Glutamatergic neuron (in vitro differentiated cells): ENCODE data around the gene MT3. TPM values are rescaled to one million over a fixed set of nuclear protein-coding genes. Genes with fewer than 3 reads are reported as not detected.

Experiments used
- DNase-seq: peaks from one replicate; pipeline ENCODE4 v3.0.0; 2022
- H3K27ac Mint-ChIP-seq: one replicate; pipeline ENCODE4 v1.8.0; 2020; ENCODE audit warnings: mild to moderate bottlenecking, mixed read lengths, inconsistent platforms; ENCODE audit not compliant: unreplicated experiment
- H3K27me3 Mint-ChIP-seq: one replicate; pipeline ENCODE4 v1.8.0; 2020; ENCODE audit warnings: mild to moderate bottlenecking, moderate library complexity, mixed read lengths, inconsistent platforms; ENCODE audit not compliant: unreplicated experiment
- H3K36me3 Mint-ChIP-seq: one replicate; pipeline ENCODE4 v1.8.0; 2020; ENCODE audit warnings: mild to moderate bottlenecking, mixed read lengths, inconsistent platforms; ENCODE audit not compliant: unreplicated experiment
- H3K4me1 Mint-ChIP-seq: one replicate; pipeline ENCODE4 v1.8.0; 2020; ENCODE audit warnings: mild to moderate bottlenecking, low read depth, mixed read lengths, inconsistent platforms; ENCODE audit not compliant: unreplicated experiment
- H3K4me3 Mint-ChIP-seq: one replicate; pipeline ENCODE4 v1.8.0; 2020; ENCODE audit warnings: mild to moderate bottlenecking, mixed read lengths, inconsistent platforms; ENCODE audit not compliant: unreplicated experiment
- H3K9me3 Mint-ChIP-seq: one replicate; pipeline ENCODE4 v1.8.0; 2020; ENCODE audit warnings: mild to moderate bottlenecking, moderate library complexity, mixed read lengths, inconsistent platforms; ENCODE audit not compliant: unreplicated experiment
- CTCF ChIP-seq: fragments of 200-600 bp; sonication (generic); IDR thresholded peaks from one replicate; pipeline ENCODE4 v1.5.0; 2021; ENCODE audit not compliant: partially characterized antibody, unreplicated experiment
- total RNA-seq: library from RNA; stranded (reverse); fragmentation: NEBNext Ultra II Directional; extraction: Animal tissue kit (Norgen Biotek cat#: 25700); gene quantifications from one replicate; pipeline ENCODE4 v1.2.1, GENCODE V29; 2021; ENCODE audit not compliant: unreplicated experiment

MT3 gene
- total RNA-seq, 1 donor from 2014 or later: not detected

DNA sequence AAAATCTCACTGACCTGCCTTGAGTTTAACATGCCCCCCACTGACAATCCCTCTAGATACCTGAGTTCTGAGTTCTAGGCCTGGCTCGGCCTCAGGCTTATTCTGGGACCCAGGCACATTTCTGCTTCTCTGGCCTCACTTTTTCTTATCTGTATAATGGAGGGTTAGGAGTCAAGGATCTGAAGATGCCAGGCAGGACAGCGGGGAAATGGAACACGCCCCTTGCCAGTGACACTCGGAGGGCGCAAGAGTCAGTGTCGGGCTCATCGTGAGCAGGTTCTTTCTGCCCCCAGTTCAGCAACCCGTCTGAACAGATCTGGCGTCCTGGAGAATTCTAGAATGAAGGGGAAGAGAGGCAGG is 567 bp upstream of the MT3 start:
- Mint-ChIP-seq H3K36me3 (no peaks in the 10 kb centered on the region), H3K27me3 (peaks cover 14% of the 10 kb centered on the region), H3K27ac (no peak overlapping the region), H3K4me3 (peak overlapping the region; percentile 94), H3K9me3 (peaks cover 15% of the 10 kb centered on the region), H3K4me1 (no peaks in the 10 kb centered on the region)
- DNase-seq: no peak
- TF ChIP-seq CTCF: no peak

DNA sequence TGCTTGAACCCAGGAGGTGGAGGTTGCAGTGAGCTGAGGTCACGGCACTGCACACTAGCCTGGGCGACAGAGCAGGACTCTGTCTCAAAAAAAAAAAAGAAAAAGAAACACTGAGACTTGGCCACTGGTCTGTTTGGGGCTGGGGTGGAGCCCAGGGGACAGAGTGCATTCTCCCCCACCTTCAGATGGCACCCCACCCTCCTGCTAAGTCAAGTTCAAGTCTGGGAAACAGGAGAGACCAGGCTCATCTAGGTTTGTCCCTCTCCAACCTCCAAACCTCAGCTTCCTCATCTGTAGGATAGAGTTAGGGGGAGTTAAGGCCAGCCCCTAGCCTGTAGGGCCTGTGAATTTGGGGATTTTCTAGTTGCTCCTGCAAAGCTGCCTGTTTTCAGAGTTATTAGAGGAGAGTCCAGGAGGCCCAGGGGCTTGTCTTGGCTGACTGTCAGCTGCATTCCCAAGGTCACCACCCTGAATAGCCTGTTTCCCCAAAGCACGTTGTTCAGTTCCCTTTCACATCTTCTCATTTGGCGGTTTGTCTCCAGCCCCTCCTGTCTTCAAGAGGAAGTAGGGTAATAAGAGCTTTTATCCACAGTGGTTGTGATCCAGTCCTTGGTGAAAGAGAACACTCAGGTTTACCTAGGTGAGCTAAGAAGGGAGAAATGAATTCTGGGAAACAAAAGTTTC is 2.2 kb downstream of the MT3 start:
- Mint-ChIP-seq H3K4me1 (no peaks in the 10 kb centered on the region), H3K36me3 (no peaks in the 10 kb centered on the region), H3K27ac (no peak overlapping the region), H3K27me3 (peaks cover 12% of the 10 kb centered on the region), H3K9me3 (peaks cover 13% of the 10 kb centered on the region), H3K4me3 (no peak overlapping the region)
- DNase-seq: no peak
- TF ChIP-seq CTCF: no peak

- H3K27ac Mint-ChIP-seq: no peak overlapping the region
- TF ChIP-seq CTCF: no peak
- no peaks in the 10 kb centered on the region for H3K4me1 Mint-ChIP-seq
- DNase-seq: no peak
- H3K9me3 Mint-ChIP-seq: peaks cover 11% of the 10 kb centered on the region
- H3K4me3 Mint-ChIP-seq: no peak overlapping the region
- H3K27me3 Mint-ChIP-seq: peaks cover 7% of the 10 kb centered on the region
- H3K36me3 Mint-ChIP-seq: no peaks in the 10 kb centered on the region
Observed at GRCh38 chr16:56593573-56594291, 4.4 kb downstream of the MT3 start.

GRCh38 chr16:56594292-56594619 is 4.9 kb downstream of the MT3 start:
- no peak for DNase-seq
- no peak for TF ChIP-seq CTCF
- H3K9me3 Mint-ChIP-seq: peaks cover 9% of the 10 kb centered on the region
- H3K4me3 Mint-ChIP-seq: no peak overlapping the region
- H3K36me3 Mint-ChIP-seq: no peaks in the 10 kb centered on the region
- no peak overlapping the region for H3K27ac Mint-ChIP-seq
- no peaks in the 10 kb centered on the region for H3K4me1 Mint-ChIP-seq
- peaks cover 5% of the 10 kb centered on the region for H3K27me3 Mint-ChIP-seq

DNA sequence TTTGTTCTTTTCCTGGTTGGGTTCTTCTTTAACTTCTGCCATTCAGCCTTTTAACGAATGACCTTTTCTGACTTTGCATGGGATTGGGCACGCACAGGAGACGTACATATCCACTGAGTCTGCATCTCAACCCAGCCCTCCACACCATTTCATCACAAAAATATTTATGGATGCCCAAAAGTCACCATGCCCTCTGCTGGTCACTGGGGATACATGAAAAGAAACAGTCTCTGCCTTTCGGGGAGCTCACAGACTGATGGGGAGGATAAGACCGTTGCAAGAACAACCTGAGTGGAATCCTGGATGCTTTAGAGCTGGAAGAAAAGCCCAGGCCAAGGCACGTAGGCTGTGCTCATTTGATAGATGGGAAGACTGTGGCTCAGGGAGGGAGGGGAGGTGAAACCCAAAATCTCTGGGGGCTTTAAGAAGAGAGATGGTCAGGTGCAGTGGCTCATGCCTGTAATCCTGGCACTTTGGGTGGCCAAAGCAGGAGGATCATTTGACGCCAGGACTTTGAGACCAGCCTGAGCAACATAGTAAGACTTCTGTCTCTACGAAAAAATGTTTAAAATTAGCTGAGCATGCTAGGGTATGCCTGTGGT is 11.2 kb downstream of the MT3 start:
- Mint-ChIP-seq H3K27ac (no peak overlapping the region), H3K4me3 (no peak overlapping the region), H3K36me3 (no peaks in the 10 kb centered on the region), H3K4me1 (no peaks in the 10 kb centered on the region), H3K27me3 (peaks cover 2% of the 10 kb centered on the region), H3K9me3 (no peaks in the 10 kb centered on the region)
- DNase-seq: no peak
- TF ChIP-seq CTCF: peak; percentile 65
